NB4 (cell line): Measurements from ENCODE around the gene EML4.

Experiments used
- CTCF ChIP-seq: IDR thresholded peaks from one replicate; pipeline ENCODE4 v1.5.1; 2012; ENCODE audit warnings: low read depth, low read length
- MAX ChIP-seq: IDR thresholded peaks from 2 replicates; pipeline ENCODE4 v1.6.1; 2011; ENCODE audit warnings: low read depth, low read length
- POLR2A ChIP-seq: IDR thresholded peaks from 2 replicates; pipeline ENCODE4 v1.6.1; 2011; ENCODE audit warnings: mild to moderate bottlenecking; ENCODE audit not compliant: insufficient read length; ENCODE audit errors: extremely low read depth

DNA sequence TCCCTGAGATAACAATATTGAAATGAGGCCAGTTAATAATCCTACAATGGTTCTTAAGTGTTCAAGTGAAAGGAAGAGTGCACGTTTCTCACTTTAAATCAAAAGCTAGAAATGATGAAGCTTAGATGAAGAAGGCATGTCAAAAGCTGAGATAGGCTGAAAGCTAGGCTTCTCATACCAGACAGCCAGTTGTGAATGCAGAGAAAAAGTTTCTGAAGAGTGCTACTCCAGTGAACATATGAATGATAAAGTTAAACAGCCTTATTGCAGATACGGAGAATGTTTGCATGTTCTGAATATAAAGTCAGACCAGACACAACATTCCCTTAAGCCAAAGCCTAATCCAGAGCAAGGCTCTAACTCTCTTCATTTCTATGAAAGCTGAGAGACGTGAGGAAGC, 51.4 kb downstream of the EML4 start:
- TF ChIP-seq CTCF, result no peak
- no peak for TF ChIP-seq POLR2A
- no peak for TF ChIP-seq MAX
